Prostate gland (tissue), 2 donors: Measurements from ENCODE around the gene WDR45.

Experiments used
- CTCF ChIP-seq, 4 experiments: fragments of 200-600 bp in 2 of 4; fragments of 450-650 bp in 2 of 4; sonication (generic) in 2 of 4; IDR thresholded peaks; 1 replicate in 3 of 4; 2 replicates in 1 of 4; pipeline ENCODE4 v1.5.1; 2016 to 2019; ENCODE audit warnings: antibody characterized with exemption in 4 of 4, mild to moderate bottlenecking in 2 of 4, moderate library complexity in 2 of 4
- POLR2AphosphoS5 ChIP-seq: sonication (generic); formaldehyde crosslinking; IDR thresholded peaks from one replicate; pipeline ENCODE4 v1.6.1; 2017; ENCODE audit warnings: antibody characterized with exemption

- TF ChIP-seq CTCF (IDR thresholded peaks at IDR 0.05) (no peak), POLR2AphosphoS5 (no peak)
These were observed 4.3 kb downstream of the WDR45 start for GRCh38 chrX:49075347-49075746.
